CD4-positive, alpha-beta T cell treated with Interleukin-10 for 1 hour (primary cell): Measurements from ENCODE around the gene OSBP2.
A peak's percentile ranks its signal among the peaks of the same experiment; 100 is the strongest.

Source experiments
- DNase-seq: peaks from one replicate; pipeline ENCODE4 v3.0.0-alpha.2; 2020

Gene OSBP2

GRCh38 chr22:30883586-30884145 lies 189.0 kb downstream of the OSBP2 start:
- no peak for DNase-seq

GRCh38 chr22:30884211-30885000 lies 189.7 kb downstream of the OSBP2 start:
- DNase-seq = no peak

- no peak for DNase-seq
These were observed 190.3 kb downstream of the OSBP2 start for GRCh38 chr22:30885001-30885366.

GRCh38 chr22:30885591-30885990 lies 190.9 kb downstream of the OSBP2 start:
- DNase-seq = no peak

GRCh38 chr22:30887453-30887852 lies 192.8 kb downstream of the OSBP2 start:
- DNase-seq = no peak

- no peak for DNase-seq
These were observed 193.2 kb downstream of the OSBP2 start for GRCh38 chr22:30887861-30888260.

GRCh38 chr22:30889268-30889995 lies 194.8 kb downstream of the OSBP2 start:
- no peak for DNase-seq

GRCh38 chr22:30889996-30890480 lies 195.4 kb downstream of the OSBP2 start:
- no peak for DNase-seq

- DNase-seq = peak; percentile 35
These were observed 196.2 kb downstream of the OSBP2 start for GRCh38 chr22:30890686-30891442.

GRCh38 chr22:30891443-30891755 lies 196.7 kb downstream of the OSBP2 start:
- no peak for DNase-seq

GRCh38 chr22:30891781-30892180 lies 197.1 kb downstream of the OSBP2 start:
- no peak for DNase-seq

- no peak for DNase-seq
These were observed 197.6 kb downstream of the OSBP2 start for GRCh38 chr22:30892286-30892685.

GRCh38 chr22:30892731-30893221 lies 198.1 kb downstream of the OSBP2 start:
- no peak for DNase-seq

GRCh38 chr22:30893434-30894370 lies 199.0 kb downstream of the OSBP2 start:
- no peak for DNase-seq

GRCh38 chr22:30894371-30894740 lies 199.7 kb downstream of the OSBP2 start:
- DNase-seq = no peak

- DNase-seq = no peak
These were observed 208.1 kb downstream of the OSBP2 start for GRCh38 chr22:30902496-30903357.

- DNase-seq = no peak
These were observed 209.3 kb downstream of the OSBP2 start for GRCh38 chr22:30903876-30904460.

GRCh38 chr22:30905696-30906341 lies 211.1 kb downstream of the OSBP2 start:
- DNase-seq = no peak

- DNase-seq = no peak
These were observed 211.7 kb downstream of the OSBP2 start for GRCh38 chr22:30906411-30906810.

- no peak for DNase-seq
These were observed 212.3 kb downstream of the OSBP2 start for GRCh38 chr22:30906946-30907345.
